ENCODE data around the gene PTEN.

The PTEN gene

GRCh38 chr10:87925570-87925969, 62.1 kb downstream of the PTEN start:
- DNase-seq: no peak

- DNase-seq: no peak
Observed at GRCh38 chr10:87927091-87927490, 63.7 kb downstream of the PTEN start.

GRCh38 chr10:87928996-87929395, 65.6 kb downstream of the PTEN start:
- DNase-seq: no peak

DNA sequence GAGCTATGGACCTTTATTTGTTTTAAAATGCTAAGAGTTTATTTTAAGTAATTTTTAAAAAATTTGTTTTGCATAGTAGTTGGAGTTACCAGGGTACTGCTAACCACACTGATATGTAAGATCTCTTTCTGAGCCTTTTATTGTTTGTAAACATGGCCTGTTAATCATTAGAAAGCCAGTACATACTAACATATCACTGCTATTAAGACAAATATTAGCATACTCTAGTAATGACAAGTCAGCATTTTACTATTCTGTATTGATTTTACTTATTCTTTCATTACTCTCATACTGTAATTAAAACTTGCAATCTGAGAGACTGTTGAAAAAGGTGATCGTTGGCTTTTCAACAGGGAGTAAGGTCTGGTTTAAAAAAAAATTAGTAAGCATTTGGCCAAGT, 66.7 kb downstream of the PTEN start:
- DNase-seq: no peak

DNA sequence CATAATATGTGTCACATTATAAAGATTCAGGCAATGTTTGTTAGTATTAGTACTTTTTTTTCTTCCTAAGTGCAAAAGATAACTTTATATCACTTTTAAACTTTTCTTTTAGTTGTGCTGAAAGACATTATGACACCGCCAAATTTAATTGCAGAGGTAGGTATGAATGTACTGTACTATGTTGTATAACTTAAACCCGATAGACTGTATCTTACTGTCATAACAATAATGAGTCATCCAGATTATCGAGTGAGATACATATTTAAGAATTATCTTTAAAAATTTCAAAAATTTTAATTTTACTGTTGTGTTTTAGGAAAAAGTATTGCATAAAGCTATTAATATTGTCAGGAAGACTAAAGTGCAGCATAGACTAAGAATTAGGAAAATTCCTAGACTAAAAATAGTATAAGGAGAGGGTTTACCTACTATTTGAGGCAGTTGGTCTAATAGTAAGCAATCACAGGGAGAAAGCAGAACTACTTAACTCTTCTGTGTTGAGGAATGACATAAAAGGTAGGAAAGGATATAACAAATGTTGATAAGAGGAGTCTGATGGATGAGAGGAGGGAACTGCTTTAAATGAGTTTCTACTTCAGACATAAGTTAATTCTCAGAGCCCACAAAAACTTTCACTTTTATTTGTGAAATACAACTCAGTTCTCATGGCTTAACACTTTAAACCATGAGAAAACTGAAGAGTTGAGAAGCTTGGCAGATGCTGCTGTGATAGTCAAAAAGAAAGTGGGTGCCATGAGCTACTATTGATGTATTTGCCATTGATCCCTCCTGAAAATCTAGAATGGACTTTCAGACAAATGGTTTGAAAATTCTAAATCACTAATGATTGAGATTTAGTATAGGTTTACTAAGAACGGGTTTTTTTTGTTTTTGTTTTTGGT, 67.8 kb downstream of the PTEN start:
- peak; percentile 44 for DNase-seq

- DNase-seq: peak; percentile 17
Observed at GRCh38 chr10:87931836-87932230, 68.4 kb downstream of the PTEN start.

DNA sequence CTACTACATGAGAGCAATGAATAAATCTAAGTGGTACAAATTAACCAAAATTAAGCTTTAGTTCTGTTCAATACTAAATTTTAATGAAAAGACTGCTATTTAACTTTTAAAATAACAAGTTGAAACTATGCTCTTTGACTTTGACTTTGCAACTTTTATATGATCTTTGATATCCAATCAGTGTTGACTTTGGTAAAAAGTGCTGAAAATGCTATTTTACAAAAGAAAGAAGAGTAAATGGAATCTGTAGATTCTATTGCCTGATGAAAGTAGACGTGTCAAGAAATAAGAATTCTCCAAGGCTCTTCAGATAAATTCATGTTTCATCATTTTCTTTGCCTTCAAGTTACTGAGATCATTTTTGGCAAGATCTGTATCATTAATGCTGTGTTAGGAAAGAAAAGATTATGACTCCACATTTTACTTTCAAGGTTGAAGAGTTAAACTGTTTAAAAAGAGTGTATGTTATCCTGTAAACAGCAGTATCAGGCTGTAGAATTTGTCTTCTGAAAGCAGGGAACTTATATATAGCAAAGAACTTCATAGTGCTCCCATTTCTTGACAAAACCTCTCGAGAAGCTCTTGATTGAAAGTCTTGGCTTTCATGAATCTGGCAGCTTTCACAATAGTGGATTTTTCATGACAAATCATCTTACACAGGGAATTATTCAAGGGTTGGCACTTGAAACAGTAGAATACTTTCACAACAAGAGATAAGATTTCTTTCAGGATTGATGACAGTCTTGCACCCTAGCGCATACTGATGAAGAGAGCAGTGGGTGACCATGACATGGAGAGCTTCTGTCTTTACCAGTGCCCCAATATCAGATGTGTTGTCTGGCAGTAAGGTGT, 72.1 kb downstream of the PTEN start:
- no peak for DNase-seq

- DNase-seq: no peak
Observed at GRCh38 chr10:87940210-87940609, 76.8 kb downstream of the PTEN start.

DNA sequence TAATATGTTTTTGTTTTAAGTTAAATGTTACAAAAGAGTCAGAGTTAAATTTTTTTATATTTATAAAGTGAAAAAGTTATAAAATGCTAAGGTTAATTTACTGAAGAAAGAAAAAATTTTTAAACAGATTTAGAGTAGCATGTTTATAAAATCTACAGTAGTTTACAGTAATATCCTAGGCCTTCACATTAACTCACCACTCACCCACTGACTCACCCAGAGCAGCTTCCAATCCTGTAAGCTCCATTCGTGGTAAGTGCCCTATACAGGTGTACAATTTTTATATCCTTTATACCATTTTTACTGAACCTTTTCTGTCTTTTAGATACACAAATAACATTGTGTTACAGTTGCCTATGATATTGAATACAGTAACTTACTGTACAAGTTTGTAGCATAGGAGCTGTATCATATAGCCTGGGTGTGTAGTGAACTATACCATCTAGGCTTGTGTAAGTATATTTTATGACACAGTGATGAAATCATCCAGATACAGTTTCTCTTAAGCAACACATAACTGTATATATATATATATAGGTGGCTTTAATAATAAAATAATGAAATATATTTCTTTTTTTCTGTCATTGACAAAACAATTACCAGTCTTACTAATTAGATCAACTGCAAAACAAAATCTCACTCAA, 79.6 kb downstream of the PTEN start:
- no peak for DNase-seq

DNA sequence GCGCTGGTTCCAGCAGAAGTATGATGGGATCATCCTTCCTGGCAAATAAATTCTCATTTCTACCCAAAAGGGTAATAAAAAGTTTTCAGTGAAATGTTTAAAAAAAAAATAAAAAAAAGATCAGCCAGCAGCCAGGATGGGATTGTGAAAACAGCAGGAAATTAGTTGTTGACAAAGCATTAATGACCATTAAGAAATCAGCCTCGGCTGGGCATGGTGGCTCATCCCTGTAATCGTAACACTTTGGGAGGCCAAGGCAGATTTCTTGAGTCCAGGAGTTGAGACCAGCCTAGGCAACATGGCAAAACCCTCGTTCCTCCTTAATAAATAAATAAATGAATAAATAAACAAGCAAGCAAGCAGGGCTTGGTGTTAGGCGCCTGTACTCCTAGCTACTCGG, 82.6 kb downstream of the PTEN start:
- DNase-seq: no peak

DNA sequence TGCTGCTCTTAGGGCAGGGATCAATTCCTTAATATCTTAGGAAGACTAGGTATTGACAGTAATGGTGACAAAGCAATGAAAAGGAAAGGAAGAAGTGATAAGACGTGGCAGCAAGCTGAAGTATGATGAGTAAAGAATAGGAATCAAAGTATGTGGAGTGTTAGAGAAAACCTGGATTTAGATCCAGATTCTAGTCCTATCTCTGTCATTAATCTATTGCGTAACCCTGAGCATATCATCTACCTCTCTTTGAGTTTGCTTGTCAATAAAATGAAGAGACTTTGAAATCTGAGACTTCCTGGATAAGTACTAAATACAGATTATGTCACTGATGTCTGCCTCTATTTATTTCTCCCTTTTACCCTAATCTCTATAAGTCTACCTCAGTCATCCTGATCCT, 89.2 kb downstream of the PTEN start:
- no peak for DNase-seq

DNA sequence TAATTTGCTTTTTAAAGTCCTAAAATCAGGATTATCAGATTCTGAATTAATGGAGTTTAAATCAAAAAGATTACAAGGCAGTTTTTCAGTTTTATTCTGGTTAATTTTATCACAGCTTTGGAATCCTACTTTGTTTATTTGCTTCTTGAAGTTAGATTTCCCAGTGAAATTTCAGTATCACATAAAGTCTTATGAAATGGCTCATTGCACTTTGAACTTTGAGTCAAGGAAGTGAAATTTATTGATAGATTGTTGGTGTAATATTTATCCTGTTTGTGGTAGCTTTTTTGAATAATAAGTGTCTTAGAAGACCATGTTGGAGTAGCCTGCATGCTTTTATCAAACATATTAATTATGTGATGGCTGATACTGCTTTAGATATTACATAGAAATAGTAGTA, 92.6 kb downstream of the PTEN start:
- no peak for DNase-seq

GRCh38 chr10:87957702-87958101, 94.3 kb downstream of the PTEN start:
- no peak for DNase-seq

GRCh38 chr10:87960230-87960629, 96.8 kb downstream of the PTEN start:
- no peak for DNase-seq

GRCh38 chr10:87961314-87961713, 97.9 kb downstream of the PTEN start:
- DNase-seq: no peak

DNA sequence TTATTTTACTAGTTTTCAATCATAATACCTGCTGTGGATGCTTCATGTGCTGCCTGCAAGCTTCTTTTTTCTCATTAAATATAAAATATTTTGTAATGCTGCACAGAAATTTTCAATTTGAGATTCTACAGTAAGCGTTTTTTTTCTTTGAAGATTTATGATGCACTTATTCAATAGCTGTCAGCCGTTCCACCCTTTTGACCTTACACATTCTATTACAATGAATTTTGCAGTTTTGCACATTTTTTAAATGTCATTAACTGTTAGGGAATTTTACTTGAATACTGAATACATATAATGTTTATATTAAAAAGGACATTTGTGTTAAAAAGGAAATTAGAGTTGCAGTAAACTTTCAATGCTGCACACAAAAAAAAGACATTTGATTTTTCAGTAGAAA, 103.0 kb downstream of the PTEN start:
- no peak for DNase-seq

- DNase-seq: no peak
Observed at GRCh38 chr10:87973635-87974034, 110.2 kb downstream of the PTEN start.

GRCh38 chr10:87974130-87974529, 110.7 kb downstream of the PTEN start:
- no peak for DNase-seq

GRCh38 chr10:87974769-87975168, 111.3 kb downstream of the PTEN start:
- no peak for DNase-seq

- peak; percentile 13 for DNase-seq
Observed at GRCh38 chr10:87976101-87976743, 112.8 kb downstream of the PTEN start.

DNA sequence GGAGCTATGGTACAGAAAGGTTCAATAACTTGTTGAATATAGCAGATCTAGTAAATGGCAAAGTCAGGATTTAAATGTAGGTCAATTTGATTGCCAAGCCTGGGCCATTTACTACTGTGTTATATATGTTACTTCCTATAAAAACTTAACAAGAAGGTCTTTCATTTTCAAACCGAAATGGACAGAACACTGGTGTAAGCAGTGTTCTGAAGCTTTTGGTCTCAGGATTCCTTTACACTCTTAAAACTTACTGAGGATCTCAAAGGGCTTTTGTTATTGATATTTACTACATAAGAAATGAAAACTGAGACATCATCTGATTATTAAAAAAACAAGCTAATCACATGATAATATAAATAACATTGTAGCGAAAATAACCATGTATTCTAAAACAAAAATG, 114.7 kb downstream of the PTEN start:
- DNase-seq: no peak

GRCh38 chr10:87979847-87980246, 116.4 kb downstream of the PTEN start:
- DNase-seq: no peak

DNA sequence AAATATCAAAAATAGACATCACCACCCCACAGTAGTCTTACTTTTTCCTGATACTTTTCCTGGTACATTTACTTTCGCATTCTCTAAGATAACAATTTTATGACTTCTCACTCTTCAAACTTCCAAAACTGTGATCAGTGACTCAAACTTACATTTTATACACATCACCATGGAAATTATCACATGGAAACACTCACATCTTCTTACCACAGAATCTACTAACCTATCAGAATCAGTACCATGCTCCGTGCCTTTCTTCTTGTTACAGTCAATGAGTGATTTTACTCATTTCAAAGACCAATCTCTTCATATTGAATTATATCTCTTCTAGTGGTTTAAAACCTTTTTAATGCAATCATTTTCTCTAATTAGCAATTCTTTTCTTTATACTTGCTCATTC, 120.3 kb downstream of the PTEN start:
- DNase-seq: no peak
